ENCODE results near the gene SEPTIN5. TPM values are rescaled to one million over a fixed set of nuclear protein-coding genes. Genes with fewer than 3 reads are reported as not detected.
A peak's percentile ranks its signal among the peaks of the same experiment; 100 is the strongest.
"Not testable (repeated sequence)": the region's sequence is repeated elsewhere in the genome, so short reads cannot be mapped to it uniquely, and the experiment has no call there.

Gene SEPTIN5
- polyA plus RNA-seq, 4 donors: 33.6 to 37.5 (median 34.6) TPM

GRCh38 chr22:19680287-19680881 is 33.9 kb upstream of the SEPTIN5 start:
- no peak for DNase-seq (ENCODE audit: low read depth in 4 of 4, low spot score in 3 of 4)

- no peak for DNase-seq (ENCODE audit: low read depth in 4 of 4, low spot score in 3 of 4)
These were observed 33.1 kb upstream of the SEPTIN5 start for GRCh38 chr22:19680911-19681862.

DNA sequence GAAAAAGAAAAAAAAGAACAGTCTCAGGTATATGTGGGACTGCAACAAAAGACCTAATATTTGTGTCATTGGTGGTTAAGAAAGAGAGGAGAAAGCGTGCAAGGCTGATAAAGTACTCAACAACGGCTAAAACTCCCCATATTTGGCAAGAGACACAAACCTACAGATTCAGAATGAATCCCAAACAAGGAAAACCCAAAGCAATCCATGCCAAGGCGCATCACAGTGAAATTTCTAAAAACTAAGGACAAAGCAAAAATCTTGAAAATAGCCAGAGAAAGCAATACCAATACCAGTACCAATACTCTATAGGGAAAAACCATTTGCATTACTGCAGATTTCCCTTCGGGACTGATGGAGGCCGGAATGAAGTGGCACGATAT is 32.4 kb upstream of the SEPTIN5 start:
- DNase-seq (ENCODE audit: low read depth in 4 of 4, low spot score in 3 of 4): no peak

GRCh38 chr22:19686946-19687345 is 27.4 kb upstream of the SEPTIN5 start:
- no peak for DNase-seq (ENCODE audit: low read depth in 4 of 4, low spot score in 3 of 4)

GRCh38 chr22:19687561-19688300 is 26.6 kb upstream of the SEPTIN5 start:
- no peak for DNase-seq (ENCODE audit: low read depth in 4 of 4, low spot score in 3 of 4)

- DNase-seq (ENCODE audit: low read depth in 4 of 4, low spot score in 3 of 4): no peak
These were observed 25.7 kb upstream of the SEPTIN5 start for GRCh38 chr22:19688301-19689290.

- DNase-seq (ENCODE audit: low read depth in 4 of 4, low spot score in 3 of 4): no peak
These were observed 24.9 kb upstream of the SEPTIN5 start for GRCh38 chr22:19689408-19689807.

GRCh38 chr22:19691007-19691720 is 23.1 kb upstream of the SEPTIN5 start:
- DNase-seq (ENCODE audit: low read depth in 4 of 4, low spot score in 3 of 4): no peak

- peak in 1 of 4 donors; percentile 49 for DNase-seq (ENCODE audit: low read depth in 4 of 4, low spot score in 3 of 4)
These were observed 22.5 kb upstream of the SEPTIN5 start for GRCh38 chr22:19691721-19692341.

- DNase-seq (ENCODE audit: low read depth in 4 of 4, low spot score in 3 of 4): no peak
These were observed 20.7 kb upstream of the SEPTIN5 start for GRCh38 chr22:19693581-19693980.

GRCh38 chr22:19693981-19694670 is 20.2 kb upstream of the SEPTIN5 start:
- no peak for DNase-seq (ENCODE audit: low read depth in 4 of 4, low spot score in 3 of 4)

DNA sequence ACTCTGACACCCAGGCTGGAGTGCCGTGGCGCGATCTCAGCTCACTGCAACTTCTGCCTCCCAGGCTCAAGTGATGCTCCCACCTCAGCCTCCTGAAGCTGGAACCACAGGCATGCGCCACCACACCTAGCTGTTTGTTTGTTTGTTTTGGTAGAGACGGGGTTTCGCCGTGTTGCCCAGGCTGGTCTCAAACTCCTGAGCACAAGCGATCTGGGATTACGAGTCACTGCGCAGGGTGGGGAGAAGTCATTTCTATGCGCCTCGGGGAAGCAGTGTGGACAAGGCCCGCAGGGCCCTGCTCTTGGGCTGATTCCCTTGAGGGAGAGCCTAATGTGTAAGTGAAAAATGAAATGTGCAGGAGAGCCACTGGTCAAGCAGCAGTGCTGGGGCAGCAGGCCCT is 19.6 kb upstream of the SEPTIN5 start:
- DNase-seq (ENCODE audit: low read depth in 4 of 4, low spot score in 3 of 4): no peak

GRCh38 chr22:19696504-19697276 is 17.6 kb upstream of the SEPTIN5 start:
- DNase-seq (ENCODE audit: low read depth in 4 of 4, low spot score in 3 of 4): no peak

DNA sequence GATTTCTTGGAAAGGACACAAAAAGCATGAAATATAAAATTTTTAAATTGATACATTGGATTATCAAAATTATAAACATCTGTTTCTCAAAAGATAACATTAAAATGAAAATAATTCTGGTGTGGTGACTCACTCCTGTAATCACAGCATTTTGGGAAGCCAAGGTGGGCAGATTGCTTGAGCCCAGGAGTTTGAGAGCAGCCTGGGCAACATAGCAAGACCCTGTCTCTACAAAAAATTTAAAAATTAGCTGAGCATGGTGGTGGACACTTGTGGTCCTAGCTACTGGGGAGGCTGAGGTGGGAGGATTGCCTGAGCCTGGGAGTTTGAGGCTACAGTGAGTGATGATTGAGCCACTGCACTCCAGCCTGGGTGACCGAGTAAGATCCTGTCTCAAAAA is 16.4 kb upstream of the SEPTIN5 start:
- DNase-seq (ENCODE audit: low read depth in 4 of 4, low spot score in 3 of 4): not testable (repeated sequence)

GRCh38 chr22:19700790-19701419 is 13.4 kb upstream of the SEPTIN5 start:
- no peak for DNase-seq (ENCODE audit: low read depth in 4 of 4, low spot score in 3 of 4)

- no peak for DNase-seq (ENCODE audit: low read depth in 4 of 4, low spot score in 3 of 4)
These were observed 12.7 kb upstream of the SEPTIN5 start for GRCh38 chr22:19701420-19702145.

DNA sequence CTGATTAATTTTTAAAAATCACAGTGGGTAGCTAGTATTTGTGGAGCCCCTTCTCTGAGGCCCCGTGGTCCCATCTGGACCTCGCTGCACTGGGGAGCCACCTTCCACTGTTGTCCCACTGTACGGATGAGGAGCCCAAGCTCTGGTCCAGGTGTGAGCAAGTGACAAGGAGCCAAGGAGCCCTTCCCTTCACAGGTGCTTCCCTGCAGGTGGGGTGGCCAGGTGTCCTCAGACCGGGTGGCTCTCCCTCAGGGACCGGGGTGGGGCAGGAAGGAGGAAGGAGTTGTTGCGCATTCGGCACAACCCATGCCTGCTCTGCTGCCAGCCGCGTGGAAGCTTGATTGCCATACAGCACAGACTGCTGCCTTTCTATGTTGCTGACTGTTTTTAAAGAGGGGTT is 10.4 kb upstream of the SEPTIN5 start:
- no peak for DNase-seq (ENCODE audit: low read depth in 4 of 4, low spot score in 3 of 4)

Measured in right renal pelvis (tissue), 4 donors.